ENCODE results near the gene EYS.

GRCh38 chr6:64789476-64789875, 917.5 kb downstream of the EYS start:
- TF ChIP-seq CTCF (IDR thresholded peaks at IDR 0.05; ENCODE audit: low read depth, low read length) (no peak), MAX (IDR thresholded peaks at IDR 0.05; ENCODE audit: low read depth, low read length) (no peak)
